ENCODE data around the gene CIDEB. TPM values are rescaled to one million over a fixed set of nuclear protein-coding genes. Genes with fewer than 3 reads are reported as not detected.

Gene CIDEB
- total and polyA plus RNA-seq, 2 experiments from 2014 or later = not detected

DNA sequence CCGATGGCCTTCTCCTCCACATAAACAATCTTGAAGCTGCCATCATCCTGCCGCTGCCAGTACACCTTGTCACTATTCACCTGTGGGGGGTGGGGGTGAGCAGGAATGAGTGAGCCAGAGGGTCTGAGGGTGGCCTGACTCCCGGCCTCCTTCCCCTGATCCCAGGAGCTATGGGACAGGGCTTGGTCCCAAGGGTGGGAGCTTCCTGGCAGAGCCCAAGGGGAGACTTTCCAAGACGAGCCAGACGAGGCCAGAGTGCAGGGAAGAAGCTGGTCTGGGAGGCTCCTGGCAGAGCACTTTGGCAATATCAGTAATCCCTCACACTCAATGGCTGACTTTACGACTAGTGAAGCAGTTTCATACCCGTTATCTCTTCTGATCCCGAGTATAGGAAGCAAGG lies 52.3 kb downstream of the CIDEB start:
- Histone ChIP-seq H3K27me3 (no peaks in the 10 kb centered on the region), H3K9me3 (ENCODE audit: low read depth) (no peaks in the 10 kb centered on the region), H3K4me1 (ENCODE audit: low read depth) (peaks cover 18% of the 10 kb centered on the region), H3K4me3 (no peak overlapping the region), H3K36me3 (no peaks in the 10 kb centered on the region), H3K27ac (no peak overlapping the region)
- TF ChIP-seq, protein P1, sequence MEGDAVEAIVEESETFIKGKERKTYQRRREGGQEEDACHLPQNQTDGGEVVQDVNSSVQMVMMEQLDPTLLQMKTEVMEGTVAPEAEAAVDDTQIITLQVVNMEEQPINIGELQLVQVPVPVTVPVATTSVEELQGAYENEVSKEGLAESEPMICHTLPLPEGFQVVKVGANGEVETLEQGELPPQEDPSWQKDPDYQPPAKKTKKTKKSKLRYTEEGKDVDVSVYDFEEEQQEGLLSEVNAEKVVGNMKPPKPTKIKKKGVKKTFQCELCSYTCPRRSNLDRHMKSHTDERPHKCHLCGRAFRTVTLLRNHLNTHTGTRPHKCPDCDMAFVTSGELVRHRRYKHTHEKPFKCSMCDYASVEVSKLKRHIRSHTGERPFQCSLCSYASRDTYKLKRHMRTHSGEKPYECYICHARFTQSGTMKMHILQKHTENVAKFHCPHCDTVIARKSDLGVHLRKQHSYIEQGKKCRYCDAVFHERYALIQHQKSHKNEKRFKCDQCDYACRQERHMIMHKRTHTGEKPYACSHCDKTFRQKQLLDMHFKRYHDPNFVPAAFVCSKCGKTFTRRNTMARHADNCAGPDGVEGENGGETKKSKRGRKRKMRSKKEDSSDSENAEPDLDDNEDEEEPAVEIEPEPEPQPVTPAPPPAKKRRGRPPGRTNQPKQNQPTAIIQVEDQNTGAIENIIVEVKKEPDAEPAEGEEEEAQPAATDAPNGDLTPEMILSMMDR (IDR thresholded peaks at IDR 0.05; ENCODE audit: low read depth, low read length) = no peak
- DNase-seq (ENCODE audit: low read depth in 1 of 2, low spot score in 1 of 2) = no peak

Other genes with a start within 250 kb of the CIDEB start
Only the 30 nearest of the 33 such genes appear.
- gene DCAF11, start 193.2 kb downstream of the CIDEB start, total RNA-seq = 152 and 317 TPM in 2 replicates
- 110 and 165 TPM in 2 replicates for gene DCAF11, start 193.2 kb downstream of the CIDEB start, polyA plus RNA-seq
- 4.2 and 6.7 TPM in 2 replicates for gene NRL, start 193.0 kb downstream of the CIDEB start, total RNA-seq
- 4.8 and 5.1 TPM in 2 replicates for gene NRL, start 193.0 kb downstream of the CIDEB start, polyA plus RNA-seq
- gene FITM1, start 177.3 kb downstream of the CIDEB start, total RNA-seq = 124 and 136 TPM in 2 replicates
- gene FITM1, start 177.3 kb downstream of the CIDEB start, polyA plus RNA-seq = 181 and 209 TPM in 2 replicates
- 211 and 238 TPM in 2 replicates for gene PSME1, start 171.8 kb downstream of the CIDEB start, total RNA-seq
- 383 and 492 TPM in 2 replicates for gene PSME1, start 171.8 kb downstream of the CIDEB start, polyA plus RNA-seq
- 54.6 and 69.3 TPM in 2 replicates for gene EMC9, start 166.4 kb downstream of the CIDEB start, total RNA-seq
- 82.3 and 114 TPM in 2 replicates for gene EMC9, start 166.4 kb downstream of the CIDEB start, polyA plus RNA-seq
- gene PSME2, start 161.4 kb downstream of the CIDEB start, total RNA-seq = 92.3 and 97.6 TPM in 2 replicates
- gene PSME2, start 161.4 kb downstream of the CIDEB start, polyA plus RNA-seq = 311 and 331 TPM in 2 replicates
- 81.0 and 134 TPM in 2 replicates for gene RNF31, start 160.5 kb downstream of the CIDEB start, total RNA-seq
- gene RNF31, start 160.5 kb downstream of the CIDEB start, polyA plus RNA-seq = 42.1 and 44.9 TPM in 2 replicates
- 29.1 and 33.7 TPM in 2 replicates for gene IRF9, start 146.7 kb downstream of the CIDEB start, total RNA-seq
- gene IRF9, start 146.7 kb downstream of the CIDEB start, polyA plus RNA-seq = 27.3 and 35.4 TPM in 2 replicates
- 20.3 and 23.5 TPM in 2 replicates for gene REC8, start 135.9 kb downstream of the CIDEB start, total RNA-seq
- gene REC8, start 135.9 kb downstream of the CIDEB start, polyA plus RNA-seq = 38.8 and 39.0 TPM in 2 replicates
- 32.0 and 40.7 TPM in 2 replicates for gene IPO4, start 119.2 kb downstream of the CIDEB start, total RNA-seq
- gene IPO4, start 119.2 kb downstream of the CIDEB start, polyA plus RNA-seq = 26.4 and 34.5 TPM in 2 replicates
- gene TM9SF1, start 112.5 kb downstream of the CIDEB start, total RNA-seq = 40.2 and 50.3 TPM in 2 replicates
- 55.2 and 65.3 TPM in 2 replicates for gene TM9SF1, start 112.5 kb downstream of the CIDEB start, polyA plus RNA-seq
- not detected in 2 replicates for gene TSSK4, start 102.3 kb downstream of the CIDEB start, total RNA-seq
- gene TSSK4, start 102.3 kb downstream of the CIDEB start, polyA plus RNA-seq = 2.3 and 3.3 TPM in 2 replicates
- gene CHMP4A, start 94.5 kb downstream of the CIDEB start, total RNA-seq = 26.4 and 31.0 TPM in 2 replicates
- gene CHMP4A, start 94.5 kb downstream of the CIDEB start, polyA plus RNA-seq = 51.1 and 56.1 TPM in 2 replicates
- 39.3 and 59.8 TPM in 2 replicates for gene MDP1, start 91.9 kb downstream of the CIDEB start, total RNA-seq
- 70.5 and 73.4 TPM in 2 replicates for gene MDP1, start 91.9 kb downstream of the CIDEB start, polyA plus RNA-seq
- gene NEDD8, start 75.6 kb downstream of the CIDEB start, total RNA-seq = 262 and 264 TPM in 2 replicates
- gene NEDD8, start 75.6 kb downstream of the CIDEB start, polyA plus RNA-seq = 429 and 492 TPM in 2 replicates
- 59.5 and 66.3 TPM in 2 replicates for gene GMPR2, start 75.0 kb downstream of the CIDEB start, total RNA-seq
- gene GMPR2, start 75.0 kb downstream of the CIDEB start, polyA plus RNA-seq = 57.6 and 66.8 TPM in 2 replicates
- 32.3 and 40.8 TPM in 2 replicates for gene TINF2, start 65.4 kb downstream of the CIDEB start, total RNA-seq
- gene TINF2, start 65.4 kb downstream of the CIDEB start, polyA plus RNA-seq = 49.9 and 50.6 TPM in 2 replicates
- gene TGM1, start 44.8 kb downstream of the CIDEB start, total RNA-seq = 0.35 and 1.7 TPM in 2 replicates
- 0.65 TPM in 1 of 2 replicates, not detected in the other for gene TGM1, start 44.8 kb downstream of the CIDEB start, polyA plus RNA-seq
- 39.6 and 43.5 TPM in 2 replicates for gene RABGGTA, start 36.4 kb downstream of the CIDEB start, total RNA-seq
- gene RABGGTA, start 36.4 kb downstream of the CIDEB start, polyA plus RNA-seq = 43.7 and 45.2 TPM in 2 replicates
- gene DHRS1, start 8.2 kb downstream of the CIDEB start, total RNA-seq = 43.2 and 54.3 TPM in 2 replicates
- 53.5 and 58.1 TPM in 2 replicates for gene DHRS1, start 8.2 kb downstream of the CIDEB start, polyA plus RNA-seq
- 13.5 and 15.7 TPM in 2 replicates for gene NOP9, start 8.1 kb downstream of the CIDEB start, total RNA-seq
- gene NOP9, start 8.1 kb downstream of the CIDEB start, polyA plus RNA-seq = 2.7 and 4.3 TPM in 2 replicates
- gene LTB4R2, start 2.2 kb upstream of the CIDEB start, total RNA-seq = 7.6 and 15.1 TPM in 2 replicates
- gene LTB4R2, start 2.2 kb upstream of the CIDEB start, polyA plus RNA-seq = 0.17 and 1.8 TPM in 2 replicates
- gene LTB4R, start 3.5 kb upstream of the CIDEB start, total RNA-seq = 8.5 and 8.8 TPM in 2 replicates
- 2.0 and 2.7 TPM in 2 replicates for gene LTB4R, start 3.5 kb upstream of the CIDEB start, polyA plus RNA-seq
- 0.35 and 1.5 TPM in 2 replicates for gene ADCY4, start 27.1 kb upstream of the CIDEB start, total RNA-seq
- gene ADCY4, start 27.1 kb upstream of the CIDEB start, polyA plus RNA-seq = 1.2 TPM in 1 of 2 replicates, not detected in the other
- gene RIPK3, start 32.0 kb upstream of the CIDEB start, total RNA-seq = 0.24 TPM in 1 of 2 replicates, not detected in the other
- gene RIPK3, start 32.0 kb upstream of the CIDEB start, polyA plus RNA-seq = 0.81 TPM in 1 of 2 replicates, not detected in the other
- gene NFATC4, start 60.2 kb upstream of the CIDEB start, total RNA-seq = 56.8 and 117 TPM in 2 replicates
- 83.2 and 120 TPM in 2 replicates for gene NFATC4, start 60.2 kb upstream of the CIDEB start, polyA plus RNA-seq
- gene NYNRIN, start 91.0 kb upstream of the CIDEB start, total RNA-seq = 37.2 and 56.2 TPM in 2 replicates
- gene NYNRIN, start 91.0 kb upstream of the CIDEB start, polyA plus RNA-seq = 21.3 and 30.7 TPM in 2 replicates
- 2.3 and 3.3 TPM in 2 replicates for gene CBLN3, start 121.7 kb upstream of the CIDEB start, total RNA-seq
- 3.1 and 5.3 TPM in 2 replicates for gene CBLN3, start 121.7 kb upstream of the CIDEB start, polyA plus RNA-seq
- gene KHNYN, start 122.0 kb upstream of the CIDEB start, total RNA-seq = 62.2 and 90.7 TPM in 2 replicates
- 34.7 and 35.7 TPM in 2 replicates for gene KHNYN, start 122.0 kb upstream of the CIDEB start, polyA plus RNA-seq
- gene SDR39U1, start 134.8 kb upstream of the CIDEB start, total RNA-seq = 60.4 and 63.9 TPM in 2 replicates
- gene SDR39U1, start 134.8 kb upstream of the CIDEB start, polyA plus RNA-seq = 163 TPM in 2 replicates